Retinal pigment epithelial cell (primary cell): ENCODE results near the gene CACNA1C.

Source experiments
- DNase-seq: peaks from one replicate; pipeline ENCODE4 v3.0.0-alpha.2; 2010; ENCODE audit warnings: low read depth
- H3K4me3 ChIP-seq: 2 replicates; pipeline ENCODE4 v1.5.1; 2011; ENCODE audit warnings: mild to moderate bottlenecking, low read length, control low read depth, moderate library complexity
- TF ChIP-seq, protein P1 (sequence below): conservative IDR thresholded peaks from 2 replicates; pipeline ENCODE4 v1.5.1; 2011; ENCODE audit warnings: low read depth, low read length, control low read depth, inconsistent platforms

CACNA1C gene

DNA sequence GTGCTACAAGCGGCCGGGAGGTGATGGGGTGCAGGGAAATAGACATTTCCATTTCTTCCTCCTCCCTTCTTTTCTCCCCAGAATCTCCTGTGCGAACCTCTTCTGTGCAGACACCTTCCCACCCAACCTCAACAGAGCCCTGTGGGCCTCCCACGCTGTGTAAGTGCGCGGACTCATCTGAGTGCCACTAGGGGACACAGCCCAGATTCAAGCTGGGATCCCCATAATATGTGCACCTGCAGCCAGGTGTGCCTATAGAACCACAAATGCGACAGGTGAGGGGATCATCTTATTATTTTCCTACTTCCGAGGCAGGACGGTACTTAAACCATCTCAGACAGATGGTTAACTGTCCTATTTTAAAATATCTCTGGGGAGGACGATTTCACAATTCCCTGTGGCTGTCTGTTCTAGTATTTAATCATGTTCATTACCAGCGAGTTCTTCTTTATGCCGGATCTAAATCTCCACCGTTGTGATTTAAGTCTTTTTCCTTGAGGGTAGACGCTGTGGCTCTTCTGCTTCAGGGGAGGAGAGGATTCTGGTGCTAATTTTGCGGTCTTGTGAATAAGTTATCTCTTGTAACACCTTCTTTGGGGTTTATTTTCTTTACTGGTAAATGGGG is 17.2 kb upstream of the CACNA1C start:
- DNase-seq = no peak
- peak overlapping the region; percentile 28 for H3K4me3 ChIP-seq
- TF ChIP-seq, protein P1, sequence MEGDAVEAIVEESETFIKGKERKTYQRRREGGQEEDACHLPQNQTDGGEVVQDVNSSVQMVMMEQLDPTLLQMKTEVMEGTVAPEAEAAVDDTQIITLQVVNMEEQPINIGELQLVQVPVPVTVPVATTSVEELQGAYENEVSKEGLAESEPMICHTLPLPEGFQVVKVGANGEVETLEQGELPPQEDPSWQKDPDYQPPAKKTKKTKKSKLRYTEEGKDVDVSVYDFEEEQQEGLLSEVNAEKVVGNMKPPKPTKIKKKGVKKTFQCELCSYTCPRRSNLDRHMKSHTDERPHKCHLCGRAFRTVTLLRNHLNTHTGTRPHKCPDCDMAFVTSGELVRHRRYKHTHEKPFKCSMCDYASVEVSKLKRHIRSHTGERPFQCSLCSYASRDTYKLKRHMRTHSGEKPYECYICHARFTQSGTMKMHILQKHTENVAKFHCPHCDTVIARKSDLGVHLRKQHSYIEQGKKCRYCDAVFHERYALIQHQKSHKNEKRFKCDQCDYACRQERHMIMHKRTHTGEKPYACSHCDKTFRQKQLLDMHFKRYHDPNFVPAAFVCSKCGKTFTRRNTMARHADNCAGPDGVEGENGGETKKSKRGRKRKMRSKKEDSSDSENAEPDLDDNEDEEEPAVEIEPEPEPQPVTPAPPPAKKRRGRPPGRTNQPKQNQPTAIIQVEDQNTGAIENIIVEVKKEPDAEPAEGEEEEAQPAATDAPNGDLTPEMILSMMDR = no peak

GRCh38 chr12:2039034-2039433 is 13.8 kb upstream of the CACNA1C start:
- no peak for DNase-seq
- H3K4me3 ChIP-seq = no peak overlapping the region
- TF ChIP-seq, protein P1 = no peak

DNA sequence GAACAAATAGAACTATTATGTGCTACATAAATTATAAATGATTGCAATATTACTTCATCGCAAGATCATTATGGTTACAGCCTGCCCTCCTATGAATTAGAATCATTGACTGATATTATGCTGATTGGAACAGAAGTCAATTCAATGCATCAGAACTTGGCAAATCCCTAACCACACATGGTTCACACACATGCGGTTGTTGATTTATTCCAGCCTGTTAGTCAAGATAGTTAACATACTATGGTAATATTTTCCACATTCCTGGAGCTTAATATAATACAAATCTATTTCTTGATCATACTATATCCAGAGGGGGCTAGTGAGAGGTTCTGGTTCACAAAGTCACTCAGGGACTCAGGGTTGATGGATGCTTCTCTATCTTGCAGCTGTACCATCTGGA is 9.7 kb upstream of the CACNA1C start:
- TF ChIP-seq, protein P1 = no peak
- no peak overlapping the region for H3K4me3 ChIP-seq
- no peak for DNase-seq

GRCh38 chr12:2044165-2044564 is 8.6 kb upstream of the CACNA1C start:
- no peak for DNase-seq
- H3K4me3 ChIP-seq = no peak overlapping the region
- TF ChIP-seq, protein P1 = no peak

- no peak for DNase-seq
- H3K4me3 ChIP-seq = no peak overlapping the region
- TF ChIP-seq, protein P1 = no peak
These were observed 5.8 kb upstream of the CACNA1C start for GRCh38 chr12:2046957-2047356.

- no peak overlapping the region for H3K4me3 ChIP-seq
- TF ChIP-seq, protein P1 = no peak
- DNase-seq = no peak
These were observed 5.0 kb upstream of the CACNA1C start for GRCh38 chr12:2047752-2048151.
